ENCODE measurements around the gene CYP4F3.
A peak's percentile ranks its signal among the peaks of the same experiment; 100 is the strongest.
"Not testable (repeated sequence)": the region's sequence is repeated elsewhere in the genome, so short reads cannot be mapped to it uniquely, and the experiment has no call there.

The CYP4F3 gene

DNA sequence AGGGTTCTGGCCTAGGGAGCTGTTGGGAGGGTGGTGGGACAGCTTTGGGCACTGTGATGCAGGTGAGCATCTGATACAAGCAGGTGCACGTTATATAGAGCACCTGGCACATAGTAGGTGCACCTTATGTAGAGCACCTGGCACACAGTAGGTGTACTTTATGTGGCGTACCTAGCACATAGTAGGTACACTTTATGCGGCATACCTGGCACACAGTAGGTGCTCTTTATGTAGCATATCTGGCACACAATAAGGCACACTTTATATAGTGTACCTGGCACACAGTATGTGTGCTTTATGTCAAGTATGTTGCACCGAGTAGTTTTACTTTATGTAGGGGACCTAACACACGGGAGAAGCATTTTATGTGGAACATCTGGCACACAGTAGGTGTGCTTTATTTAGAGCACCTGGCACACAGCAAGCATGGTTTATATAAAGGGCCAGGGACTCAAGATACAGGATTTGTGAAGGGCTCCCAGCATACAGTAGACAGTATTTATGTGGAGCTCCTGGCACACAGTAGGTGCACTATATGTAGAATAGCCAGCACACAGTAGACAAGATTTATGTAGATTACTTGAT is 30.6 kb downstream of the CYP4F3 start:
- DNase-seq = no peak

DNA sequence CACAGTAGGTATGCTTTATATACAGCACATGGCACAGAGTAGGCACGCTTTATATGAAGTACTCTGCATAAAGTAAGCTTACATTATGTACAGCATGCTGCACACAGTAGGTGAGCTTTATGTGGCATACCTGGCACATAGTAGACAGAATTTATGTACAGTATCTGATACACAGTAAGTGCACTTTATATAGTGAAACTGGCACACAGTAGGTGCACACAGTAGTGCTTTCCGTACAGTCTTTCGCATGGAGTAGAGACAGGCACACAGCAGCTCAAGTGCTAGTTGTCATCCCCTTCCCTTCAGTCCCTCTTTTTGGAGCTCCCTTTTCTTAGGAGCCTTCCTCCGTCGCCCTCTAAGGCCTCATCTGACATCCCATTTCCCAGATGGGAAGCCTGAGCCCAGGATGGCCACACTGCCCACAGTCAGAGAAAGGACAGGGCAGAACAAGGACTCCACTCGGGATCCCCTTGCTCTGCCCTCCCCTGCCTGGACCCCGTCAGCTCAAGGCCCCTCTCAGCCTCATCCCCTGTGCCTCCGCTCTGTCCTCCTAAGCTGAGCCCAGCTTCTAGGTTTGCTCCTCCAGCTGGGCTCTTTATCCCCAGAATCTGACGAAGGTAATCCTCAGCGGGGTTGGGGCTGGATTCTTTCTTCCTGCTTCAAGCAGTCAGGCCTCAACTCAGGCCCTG is 31.3 kb downstream of the CYP4F3 start:
- DNase-seq = no peak

DNA sequence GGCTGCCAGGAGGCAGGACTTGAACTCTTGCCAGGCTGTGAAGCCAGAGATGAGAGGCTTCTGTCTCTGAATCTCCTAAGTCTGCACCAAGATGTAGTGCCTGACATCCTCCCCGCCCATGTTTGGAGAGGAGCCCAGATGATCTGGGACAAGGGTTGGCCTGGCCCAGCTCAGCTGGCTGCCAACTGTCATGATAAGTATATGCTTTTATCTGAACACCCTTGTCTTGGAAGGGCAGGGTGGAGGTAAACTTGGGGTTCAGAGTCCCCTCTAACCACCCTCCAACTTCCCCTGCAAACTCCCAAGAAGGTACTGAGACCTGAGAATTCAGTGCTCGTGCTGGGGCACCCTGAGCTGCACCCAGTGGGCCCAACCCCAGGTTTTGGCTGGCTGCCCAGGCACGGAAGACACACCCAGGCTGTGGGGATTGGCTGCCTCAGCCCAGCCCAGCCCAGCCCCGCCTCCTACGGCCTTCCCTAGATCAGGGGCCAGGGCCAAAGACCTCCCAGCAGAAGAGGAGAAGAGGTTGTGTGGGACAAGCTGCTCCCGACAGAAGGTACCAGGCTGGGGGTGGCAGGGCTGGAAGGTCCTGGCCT is 32.0 kb downstream of the CYP4F3 start, which contains the start of gene CYP4F12:
TSS of gene CYP4F12 (plus strand) at position 508 of the 596 bp plus-strand sequence. CDS start 443 bp downstream, outside the sequence.
- peak; percentile 73 for DNase-seq

DNA sequence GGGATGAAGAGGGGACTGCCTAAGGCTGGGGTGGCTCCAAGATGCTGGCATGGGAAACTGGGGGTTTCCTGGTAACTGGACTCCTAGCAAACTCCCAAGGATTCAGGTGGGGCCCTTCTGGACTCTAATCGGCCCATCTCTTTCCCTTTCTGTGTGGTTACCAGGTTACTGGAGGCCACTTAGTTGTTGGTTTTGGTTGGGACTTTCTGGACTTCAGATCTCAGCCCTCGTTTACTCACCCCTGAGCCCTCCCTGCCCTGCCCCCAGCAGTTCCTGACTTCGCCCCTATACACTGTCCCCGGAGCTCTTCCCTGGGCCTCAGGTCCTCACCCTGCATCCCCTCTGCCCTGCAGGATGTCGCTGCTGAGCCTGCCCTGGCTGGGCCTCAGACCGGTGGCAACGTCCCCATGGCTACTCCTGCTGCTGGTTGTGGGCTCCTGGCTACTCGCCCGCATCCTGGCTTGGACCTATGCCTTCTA is 32.5 kb downstream of the CYP4F3 start:
- DNase-seq = no peak

- DNase-seq = no peak
Measured at GRCh38 chr19:15675560-15675959, 34.9 kb downstream of the CYP4F3 start.

DNA sequence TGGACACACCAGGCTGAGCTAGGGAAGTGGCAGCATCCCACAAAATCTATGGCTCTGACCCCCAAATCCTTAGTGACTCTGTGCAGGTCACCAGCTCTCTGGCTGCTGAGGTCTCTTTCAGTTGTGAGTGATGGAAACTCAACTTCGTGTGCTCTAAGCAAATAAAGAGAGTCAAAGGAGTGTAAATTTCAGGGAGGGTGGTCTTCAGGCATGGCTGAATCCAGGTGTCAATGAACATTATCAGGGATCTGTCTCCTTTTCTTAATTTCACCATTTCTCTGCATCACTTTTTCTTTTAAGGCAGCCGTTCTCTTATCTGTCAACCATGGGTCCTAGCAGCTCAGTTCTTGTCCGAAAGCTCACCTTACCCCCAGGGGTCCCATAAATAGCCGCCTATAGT is 38.4 kb downstream of the CYP4F3 start:
- DNase-seq = no peak

DNA sequence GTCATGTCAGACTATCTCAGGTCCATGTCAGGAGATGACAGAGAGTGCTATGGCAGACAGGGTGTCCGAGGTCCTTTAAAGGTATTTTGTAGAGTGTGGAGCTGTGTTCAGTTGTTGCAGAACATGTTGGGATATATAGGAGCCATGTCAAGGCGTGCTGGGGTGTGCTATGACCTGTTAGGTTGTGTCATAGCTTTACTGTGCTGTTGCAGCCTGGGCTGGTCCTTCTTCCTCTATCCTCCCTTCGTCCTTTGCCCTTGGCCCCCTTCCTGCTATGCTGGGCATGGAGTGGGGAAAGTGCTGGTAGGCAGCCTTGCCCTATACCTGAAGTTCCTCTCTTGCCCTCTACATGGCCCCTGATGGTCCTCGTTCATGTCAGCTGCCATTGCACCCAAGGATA is 39.2 kb downstream of the CYP4F3 start:
- DNase-seq = not testable (repeated sequence)

- no peak for DNase-seq
Measured at GRCh38 chr19:15680478-15681322, 40.0 kb downstream of the CYP4F3 start.

- no peak for DNase-seq
Measured at GRCh38 chr19:15683411-15683810, 42.7 kb downstream of the CYP4F3 start.

DNA sequence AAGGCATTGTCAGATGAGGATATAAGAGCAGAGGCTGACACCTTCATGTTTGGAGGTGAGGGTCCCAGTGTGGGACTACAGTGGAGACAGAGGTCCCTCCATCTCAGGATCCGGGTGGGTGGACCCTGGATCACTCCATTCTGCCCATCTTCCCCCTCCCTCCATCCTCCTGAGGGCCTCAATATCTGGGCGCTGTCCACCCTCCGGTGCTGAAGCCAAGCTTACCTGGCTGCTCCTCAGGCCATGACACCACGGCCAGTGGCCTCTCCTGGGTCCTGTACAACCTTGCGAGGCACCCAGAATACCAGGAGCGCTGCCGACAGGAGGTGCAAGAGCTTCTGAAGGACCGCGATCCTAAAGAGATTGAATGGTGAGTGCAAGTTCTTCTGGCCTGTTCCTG is 44.1 kb downstream of the CYP4F3 start:
- no peak for DNase-seq

DNA sequence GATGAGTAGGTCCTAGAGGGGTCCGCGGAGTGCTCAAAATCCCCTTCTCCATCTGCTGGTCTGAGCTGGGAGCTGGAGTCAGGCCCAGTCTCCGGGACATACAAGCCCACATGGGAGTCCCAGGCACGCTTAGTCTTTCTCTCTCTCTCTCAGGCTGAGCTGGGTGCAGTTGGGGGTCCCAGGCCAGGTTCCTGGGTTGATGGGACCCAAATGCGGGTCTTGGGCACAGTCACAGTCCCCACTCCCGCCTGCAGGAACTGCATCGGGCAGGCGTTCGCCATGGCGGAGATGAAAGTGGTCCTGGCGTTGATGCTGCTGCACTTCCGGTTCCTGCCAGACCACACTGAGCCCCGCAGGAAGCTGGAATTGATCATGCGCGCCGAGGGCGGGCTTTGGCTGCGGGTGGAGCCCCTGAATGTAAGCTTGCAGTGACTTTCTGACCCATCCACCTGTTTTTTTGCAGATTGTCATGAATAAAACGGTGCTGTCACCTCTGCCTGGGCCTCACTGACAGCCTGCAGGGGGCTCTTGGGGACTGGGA is 56.0 kb downstream of the CYP4F3 start:
- DNase-seq = no peak

DNA sequence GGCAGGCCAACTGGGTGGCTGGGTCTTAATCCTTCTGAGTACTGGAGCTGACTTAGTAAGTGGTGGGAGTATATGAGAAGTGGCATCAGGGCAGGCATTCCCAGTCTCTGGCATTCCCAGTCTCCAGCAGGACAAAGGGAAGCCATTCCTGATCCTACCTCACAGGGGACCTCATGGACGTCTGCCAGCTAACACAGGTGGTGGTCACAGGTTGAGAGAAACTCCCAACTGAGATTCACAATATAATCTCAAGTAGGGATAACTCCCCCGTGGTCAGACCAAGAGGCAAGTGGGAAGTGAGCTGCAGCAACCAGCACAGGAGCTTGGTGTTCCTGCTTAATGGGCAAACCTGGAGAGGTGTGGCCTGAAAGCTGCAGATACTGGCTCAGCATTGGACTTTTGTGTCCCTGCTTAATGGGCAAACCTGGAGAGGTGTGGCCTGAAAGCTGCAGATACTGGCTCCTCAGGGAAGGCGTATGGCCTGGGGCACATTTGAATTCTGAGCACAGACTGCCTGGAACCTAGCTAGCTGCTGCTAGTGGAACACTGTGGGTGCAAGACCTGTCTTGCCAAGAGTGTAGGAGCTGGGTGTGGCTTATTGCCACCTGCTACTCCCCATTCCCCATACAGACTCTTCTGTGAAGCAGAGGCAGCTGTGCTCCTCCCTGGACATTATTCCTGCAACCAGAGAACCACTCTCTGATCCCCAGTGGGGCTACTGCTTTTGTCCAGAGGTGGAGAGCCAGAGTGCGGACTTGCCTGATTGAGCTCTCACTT is 61.2 kb downstream of the CYP4F3 start:
- no peak for DNase-seq

- DNase-seq = peak; percentile 66
Measured at GRCh38 chr19:15702534-15702930, 61.8 kb downstream of the CYP4F3 start.

All from activated effector memory CD4-positive, alpha-beta T cell treated with anti-CD3 and anti-CD28 coated beads, Interleukin-2, amount 50 U/mL, for 16 hours (primary cell).